ACC112 (cell line): ENCODE results near the gene TNFSF8.

ENCODE experiments used
- H2AFZ ChIP-seq: fragments of 200-600 bp; sonication (generic); one replicate; pipeline ENCODE4 v1.6.0; 2017; ENCODE audit warnings: antibody characterized with exemption, low read length; ENCODE audit not compliant: unreplicated experiment
- H3K27ac ChIP-seq: fragments of 200-600 bp; sonication (generic); 2 replicates; pipeline ENCODE4 v1.5.1; 2014; ENCODE audit warnings: low read depth, mild to moderate bottlenecking, antibody characterized with exemption, low read length, moderate library complexity
- H3K27me3 ChIP-seq: fragments of 200-600 bp; sonication (generic); 2 replicates; pipeline ENCODE4 v1.6.1; 2014; ENCODE audit warnings: mild to moderate bottlenecking, antibody characterized with exemption, low read length, moderate library complexity, mixed read lengths; ENCODE audit not compliant: insufficient read depth
- H3K36me3 ChIP-seq: fragments of 200-600 bp; sonication (generic); 2 replicates; pipeline ENCODE4 v1.6.1; 2016; ENCODE audit warnings: mild to moderate bottlenecking, antibody characterized with exemption, low read length, moderate library complexity, mixed read lengths; ENCODE audit not compliant: insufficient read depth
- H3K4me1 ChIP-seq: fragments of 200-600 bp; sonication (generic); one replicate; pipeline ENCODE4 v1.6.1; 2016; ENCODE audit warnings: low read length, mixed read lengths; ENCODE audit not compliant: insufficient read depth, unreplicated experiment, control insufficient read depth
- H3K4me3 ChIP-seq: fragments of 200-600 bp; sonication (generic); 2 replicates; pipeline ENCODE4 v1.5.1; 2014; ENCODE audit warnings: mild to moderate bottlenecking, low read depth, low read length
- H3K79me2 ChIP-seq: fragments of 200-600 bp; sonication (generic); one replicate; pipeline ENCODE4 v1.6.0; 2016; ENCODE audit warnings: low read length; ENCODE audit not compliant: control insufficient read depth, unreplicated experiment, insufficient read depth

Gene TNFSF8

GRCh38 chr9:114854736-114855355 is 75.5 kb downstream of the TNFSF8 start:
- Histone ChIP-seq H3K27ac (peak overlapping the region; percentile 89), H3K4me3 (peak overlapping the region; percentile 19; the same call in 1 of the 2 replicates), H3K79me2 (no peaks in the 10 kb centered on the region), H3K4me1 (peaks cover 55% of the 10 kb centered on the region), H3K27me3 (no peaks in the 10 kb centered on the region), H2AFZ (no peak overlapping the region), H3K36me3 (no peaks in the 10 kb centered on the region)

GRCh38 chr9:114853071-114853855 is 77.1 kb downstream of the TNFSF8 start:
- Histone ChIP-seq H3K27me3 (no peaks in the 10 kb centered on the region), H3K4me3 (no peak overlapping the region), H3K79me2 (no peaks in the 10 kb centered on the region), H2AFZ (peak overlapping the region; percentile 45), H3K4me1 (peaks cover 57% of the 10 kb centered on the region), H3K36me3 (no peaks in the 10 kb centered on the region), H3K27ac (peak overlapping the region; percentile 88; the same call in 1 of the 2 replicates)

- Histone ChIP-seq H3K79me2 (no peaks in the 10 kb centered on the region), H3K27ac (peak overlapping the region; percentile 88), H3K27me3 (no peaks in the 10 kb centered on the region), H3K4me1 (peaks cover 56% of the 10 kb centered on the region), H3K36me3 (no peaks in the 10 kb centered on the region), H2AFZ (no peak overlapping the region), H3K4me3 (no peak overlapping the region)
Observed at GRCh38 chr9:114852050-114852594, 78.3 kb downstream of the TNFSF8 start.

GRCh38 chr9:114851306-114851705 is 79.1 kb downstream of the TNFSF8 start:
- H3K27me3 ChIP-seq, result no peaks in the 10 kb centered on the region
- H3K27ac ChIP-seq, result peak overlapping the region; percentile 88
- no peaks in the 10 kb centered on the region for H3K79me2 ChIP-seq
- H3K36me3 ChIP-seq, result no peaks in the 10 kb centered on the region
- H3K4me1 ChIP-seq, result peaks cover 48% of the 10 kb centered on the region
- H3K4me3 ChIP-seq, result peak overlapping the region; percentile 32; the same call in 1 of the 2 replicates
- no peak overlapping the region for H2AFZ ChIP-seq
